HG03045 (cell line): ENCODE results near the gene L3MBTL4.

ENCODE experiments used
- ATAC-seq: cut with Tn5 transposase; IDR thresholded peaks from one replicate; pipeline ENCODE4 v1.9.1; 2021; ENCODE audit warnings: mild to moderate bottlenecking, moderate library complexity; ENCODE audit not compliant: unreplicated experiment

L3MBTL4 gene

GRCh38 chr18:5937795-5938194 lies 476.9 kb downstream of the L3MBTL4 start:
- ATAC-seq = no peak

DNA sequence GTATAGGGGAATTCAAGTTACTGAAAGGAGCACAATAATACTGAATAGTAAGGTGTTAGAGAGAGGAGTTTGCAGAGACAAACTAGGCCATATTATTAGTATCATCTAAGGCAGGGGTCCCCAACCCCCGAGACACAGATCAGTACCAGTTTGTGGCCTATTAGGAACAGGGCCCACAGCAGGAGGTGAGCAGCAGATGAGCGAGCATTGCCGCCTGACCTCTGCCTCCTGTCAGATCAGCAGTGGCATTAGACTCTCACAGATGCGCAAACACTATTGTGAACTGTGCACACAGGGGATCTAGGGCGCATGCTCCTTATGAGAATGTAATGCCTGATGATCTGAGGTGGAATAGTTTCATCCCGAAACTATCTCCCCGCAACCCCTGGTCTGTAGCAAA lies 477.6 kb downstream of the L3MBTL4 start:
- no peak for ATAC-seq

DNA sequence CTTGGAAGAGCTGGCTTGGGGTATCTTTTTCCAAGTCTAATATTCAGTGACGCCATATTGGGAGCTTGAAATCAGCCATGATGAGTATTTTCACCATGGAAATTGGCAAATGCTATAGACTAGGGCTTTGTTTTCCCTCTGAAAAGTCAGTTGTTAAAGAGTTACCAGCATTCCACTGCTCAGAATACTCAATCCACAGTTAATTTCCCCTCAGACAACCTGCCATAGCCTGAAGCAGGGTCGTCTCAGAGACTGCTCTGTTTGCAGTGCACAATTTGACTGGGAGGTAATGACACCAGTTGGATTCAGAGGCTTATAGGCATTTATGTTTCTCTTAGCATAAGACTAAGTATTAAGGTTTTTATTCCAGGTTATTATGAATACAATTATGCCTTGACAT lies 483.9 kb downstream of the L3MBTL4 start:
- no peak for ATAC-seq

DNA sequence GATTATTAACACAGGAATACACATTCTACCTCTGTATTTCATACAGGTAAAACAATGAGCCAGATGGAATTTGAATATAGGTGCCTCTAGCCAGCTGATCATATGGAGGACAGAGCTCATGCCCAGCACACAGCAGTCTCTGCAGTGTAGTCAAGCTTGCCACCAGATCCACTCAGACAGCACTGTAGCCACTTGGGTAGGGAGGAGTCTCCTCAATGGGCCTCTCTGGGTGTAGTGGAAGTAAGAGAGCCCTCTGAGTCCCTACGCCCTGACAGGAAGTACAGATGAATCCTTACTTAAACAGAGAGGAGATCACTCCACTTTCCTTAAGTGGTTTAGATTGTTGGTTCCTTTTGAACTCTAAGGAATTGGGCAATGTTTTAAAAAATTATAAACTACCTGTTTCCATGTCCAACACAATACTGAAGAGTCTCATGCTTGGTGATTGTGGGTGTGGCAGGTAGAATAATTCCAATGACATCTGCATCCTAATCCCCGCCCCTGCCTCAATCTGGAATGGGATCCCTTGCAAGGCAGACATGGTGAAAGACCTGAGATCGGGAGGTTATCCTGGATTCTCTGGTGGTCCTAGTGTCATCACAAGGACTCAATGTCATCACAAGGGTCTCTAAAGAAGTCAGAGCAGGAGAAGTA lies 496.4 kb downstream of the L3MBTL4 start:
- ATAC-seq = no peak

DNA sequence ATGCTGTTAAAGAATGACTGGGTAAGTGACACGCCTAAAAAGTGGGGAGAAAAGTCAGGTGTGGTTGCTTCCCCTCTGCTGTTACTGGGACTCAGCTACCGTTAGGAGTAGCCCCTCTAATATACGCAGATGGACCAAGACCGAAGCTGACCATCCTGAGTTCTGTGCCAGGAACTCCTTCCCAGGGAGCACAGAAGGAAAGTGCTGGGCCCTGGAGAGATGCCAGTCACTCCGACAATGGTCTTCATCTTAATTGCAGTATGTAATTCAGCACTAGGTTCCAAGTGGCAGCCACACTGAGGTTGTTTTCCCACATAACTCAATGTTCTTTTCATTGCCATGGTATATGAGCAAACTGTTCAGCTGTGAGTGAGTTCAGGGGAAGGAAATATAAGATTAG lies 499.8 kb downstream of the L3MBTL4 start:
- no peak for ATAC-seq

DNA sequence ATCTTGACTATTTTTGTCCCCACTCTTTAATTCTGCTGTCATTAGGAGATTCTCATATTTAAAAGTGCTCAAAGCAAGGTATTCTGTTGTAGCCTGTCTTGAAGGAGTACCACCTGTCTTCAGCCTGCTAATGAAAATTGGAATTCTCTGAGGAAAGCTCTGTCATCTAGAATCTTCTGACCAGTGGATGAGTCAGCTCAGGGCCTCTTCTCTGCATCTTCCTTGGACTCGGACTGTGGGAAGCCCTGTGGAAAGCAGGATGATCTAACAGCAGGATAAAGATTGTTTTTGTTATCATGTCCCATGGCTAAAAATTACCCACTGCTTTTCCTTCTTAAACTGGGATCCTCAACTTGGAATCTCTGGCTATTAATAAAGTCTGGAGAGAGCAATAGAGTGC lies 500.7 kb downstream of the L3MBTL4 start:
- ATAC-seq = no peak

- ATAC-seq = no peak
These were observed 502.1 kb downstream of the L3MBTL4 start for GRCh38 chr18:5912566-5912965.

DNA sequence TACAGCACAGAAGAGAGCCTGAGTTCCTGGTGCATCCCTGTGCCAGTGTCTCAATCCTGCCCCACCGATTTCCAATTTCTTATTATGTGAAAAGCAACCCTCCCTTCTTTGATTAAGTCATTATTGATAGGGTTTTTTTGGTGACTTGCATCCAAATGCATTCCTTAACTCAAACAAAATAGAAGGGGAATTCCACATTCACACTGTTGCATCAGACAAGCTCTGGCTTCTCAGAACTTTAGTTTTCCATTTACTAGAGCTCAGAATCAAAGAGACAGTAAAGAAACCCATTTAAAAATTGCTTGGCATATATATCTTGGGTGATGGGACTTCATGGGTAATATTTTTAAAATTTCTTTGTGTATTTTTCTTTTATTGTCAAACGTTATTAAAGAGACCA lies 505.6 kb downstream of the L3MBTL4 start:
- no peak for ATAC-seq
